Stomach (tissue), 9 donors: ENCODE results near the gene GFPT2. TPM values are rescaled to one million over a fixed set of nuclear protein-coding genes. Genes with fewer than 3 reads are reported as not detected.

Experiments
- DNase-seq, 2 donors: peaks; one replicate each; pipeline versions ENCODE4 v3.0.0 to v3.0.0-alpha.2; 2013 to 2019
- H3K27ac ChIP-seq, 5 donors: fragments of 200-600 bp in 4 of 5; sonication (generic) in 4 of 5; one replicate each; pipeline ENCODE4 v1.5.1; 2013 to 2019; ENCODE audit warnings: mild to moderate bottlenecking in 1 of 5, moderate library complexity in 1 of 5
- H3K27me3 ChIP-seq, 3 donors: fragments of 200-600 bp; sonication (generic); one replicate each; pipeline ENCODE4 v1.5.1; 2017 to 2019; ENCODE audit warnings: mixed run types in 1 of 3
- H3K36me3 ChIP-seq, 4 donors: fragments of 200-600 bp; sonication (generic); 1 replicate in 3 of 4; 2 replicates in 1 of 4; pipeline ENCODE4 v1.5.1; 2016 to 2019
- H3K4me1 ChIP-seq, 4 donors: fragments of 200-600 bp; sonication (generic); one replicate each; pipeline ENCODE4 v1.5.1; 2016 to 2019
- H3K4me3 ChIP-seq, 4 donors: fragments of 200-600 bp; sonication (generic) in 3 of 4; one replicate each; pipeline ENCODE4 v1.5.1; 2016 to 2019; ENCODE audit warnings: mild to moderate bottlenecking in 1 of 4
- H3K9me3 ChIP-seq, 4 donors: fragments of 200-600 bp; sonication (generic); one replicate each; pipeline ENCODE4 v1.5.1; 2016 to 2019
- CTCF ChIP-seq, 7 experiments: fragments of 450-650 bp in 4 of 7; fragments of 200-600 bp in 3 of 7; sonication (generic) in 3 of 7; IDR thresholded peaks; one replicate each; pipeline ENCODE4 v1.5.1; 2016 to 2019; ENCODE audit warnings: antibody characterized with exemption in 7 of 7, control low read depth in 2 of 7, mild to moderate bottlenecking in 1 of 7
- EP300 ChIP-seq: sonication (generic); formaldehyde crosslinking; IDR thresholded peaks from one replicate; pipeline ENCODE4 v1.6.1; 2017; ENCODE audit warnings: antibody characterized with exemption
- POLR2A ChIP-seq, 4 donors: fragments of 450-650 bp; IDR thresholded peaks; one replicate each; pipeline ENCODE4 v1.6.1; 2016; ENCODE audit warnings: antibody characterized with exemption in 4 of 4, control low read depth in 2 of 4, mild to moderate bottlenecking in 1 of 4, moderate library complexity in 1 of 4
- POLR2AphosphoS5 ChIP-seq, 3 donors: sonication (generic); formaldehyde crosslinking; IDR thresholded peaks; one replicate each; pipeline ENCODE4 v1.6.1; 2016; ENCODE audit warnings: antibody characterized with exemption in 3 of 3
- WGBS, 5 donors: extraction: QIAGEN DNeasy Blood & Tissue Kit in 3 of 5; methylation state at CpG; one replicate each; pipeline versions ENCODE4 v1.1.5 to v1.1.7; 2013 to 2018; 5-methylcytosine and 5-hydroxymethylcytosine counted together
- intact Hi-C: fragments of 100-400 bp; cut with DNase I; formaldehyde crosslinking; loops from one replicate; pipeline ENCODE4 v1.15.1; 2023; ENCODE audit warnings: low total_unique reads
- polyA plus RNA-seq, 3 donors: library from polyadenylated mRNA; stranded (reverse); fragments of 200-250 nt; gene quantifications; one replicate each; pipeline ENCODE4 v1.2.3, GENCODE V29; 2013
- total RNA-seq, 5 donors: library from RNA; depleted of rRNA; stranded (reverse); fragments of >200 nt; gene quantifications; one replicate each; pipeline versions ENCODE4 v1.1.0 to v1.2.3, GENCODE V29; 2014 to 2016
- donor health status: healthy with polysubstance abuse.
- donor health status: Bipolar disorder and iron deficiency.
- donor health status: healthy.

Gene GFPT2
- total and polyA plus RNA-seq, 8 donors: 3.5 to 54.5 (median 8.3) TPM

- Histone ChIP-seq H3K4me3 (no peak overlapping the region), H3K27ac (no peak overlapping the region), H3K9me3 (no peaks in the 10 kb centered on the region), H3K27me3 (peaks cover 0 to 19% (median 5%) of the 10 kb centered on the region in 3 donors), H3K36me3 (peaks cover 0 to 44% (median 32%) of the 10 kb centered on the region in 4 donors), H3K4me1 (peaks cover 0 to 8% (median 0%) of the 10 kb centered on the region in 4 donors)
- no peak for DNase-seq
- no peak for TF ChIP-seq POLR2A (IDR thresholded peaks at IDR 0.05)
- TF ChIP-seq EP300: no peak
- TF ChIP-seq POLR2AphosphoS5 (IDR thresholded peaks at IDR 0.05): no peak
- no peak for TF ChIP-seq CTCF (IDR thresholded peaks at IDR 0.05)
- WGBS, 5 donors: 79 to 94% (median 86%) methylated on average over 3 of the region's 3 CpGs
- intact Hi-C loops: no loop called here
Measured at GRCh38 chr5:180332861-180333260, 20.3 kb downstream of the GFPT2 start.

- intact Hi-C loops: no loop called here
- WGBS, 5 donors: 12 to 44% (median 17%) methylated on average over 7 to 13 of the region's 13 CpGs
- peak in 1 of 2 donors; percentile 62 for DNase-seq
- H3K4me3 ChIP-seq: no peak overlapping the region
- TF ChIP-seq CTCF (IDR thresholded peaks at IDR 0.05) (no peak), POLR2A (IDR thresholded peaks at IDR 0.05) (no peak), POLR2AphosphoS5 (IDR thresholded peaks at IDR 0.05) (no peak), EP300 (no peak)
- peaks cover 0 to 37% (median 30%) of the 10 kb centered on the region in 4 donors for H3K36me3 ChIP-seq
- peaks cover 0 to 19% (median 5%) of the 10 kb centered on the region in 3 donors for H3K27me3 ChIP-seq
- H3K27ac ChIP-seq: peak overlapping the region in 3 of 5 donors; percentile 55 to 73 (median 59)
- H3K9me3 ChIP-seq: no peaks in the 10 kb centered on the region
- peaks cover 0 to 8% (median 0%) of the 10 kb centered on the region in 4 donors for H3K4me1 ChIP-seq
Measured at GRCh38 chr5:180332051-180332517, 21.1 kb downstream of the GFPT2 start.

GRCh38 chr5:180331647-180331950, 21.5 kb downstream of the GFPT2 start:
- H3K4me3 ChIP-seq: no peak overlapping the region
- WGBS, 5 donors: 25 to 40% (median 26%) methylated on average over 6 to 7 of the region's 7 CpGs
- intact Hi-C loops: no loop called here
- peaks cover 0 to 8% (median 0%) of the 10 kb centered on the region in 4 donors for H3K4me1 ChIP-seq
- peaks cover 0 to 32% (median 25%) of the 10 kb centered on the region in 4 donors for H3K36me3 ChIP-seq
- peaks cover 0 to 19% (median 5%) of the 10 kb centered on the region in 3 donors for H3K27me3 ChIP-seq
- H3K27ac ChIP-seq: peak overlapping the region; percentile 20 to 73 (median 55)
- DNase-seq: no peak
- no peak for TF ChIP-seq EP300
- no peak for TF ChIP-seq POLR2AphosphoS5 (IDR thresholded peaks at IDR 0.05)
- TF ChIP-seq POLR2A (IDR thresholded peaks at IDR 0.05): no peak
- TF ChIP-seq CTCF (IDR thresholded peaks at IDR 0.05): no peak
- H3K9me3 ChIP-seq: no peaks in the 10 kb centered on the region

GRCh38 chr5:180330810-180331646, 22.1 kb downstream of the GFPT2 start:
- Histone ChIP-seq H3K36me3 (peaks cover 0 to 26% (median 20%) of the 10 kb centered on the region in 4 donors), H3K9me3 (no peaks in the 10 kb centered on the region), H3K4me3 (no peak overlapping the region), H3K27ac (peak overlapping the region in 4 of 5 donors; percentile 28 to 73 (median 57)), H3K27me3 (peaks cover 0 to 19% (median 5%) of the 10 kb centered on the region in 3 donors), H3K4me1 (peaks cover 0 to 8% (median 0%) of the 10 kb centered on the region in 4 donors)
- intact Hi-C loops: no loop called here
- 42 to 60% (median 54%) methylated on average over 16 of the region's 16 CpGs for WGBS, 5 donors
- peak; percentile 31 to 46 for DNase-seq
- TF ChIP-seq CTCF (IDR thresholded peaks at IDR 0.05) (no peak), EP300 (no peak), POLR2AphosphoS5 (IDR thresholded peaks at IDR 0.05) (peak in 1 of 3 donors; percentile 53)
